ENCODE data around the gene CHKB. TPM values are rescaled to one million over a fixed set of nuclear protein-coding genes. Genes with fewer than 3 reads are reported as not detected.

CHKB gene
- total and polyA plus RNA-seq, 12 donors: 34.1 to 917 (median 95.3) TPM

- no peaks in the 10 kb centered on the region for H3K36me3 ChIP-seq (replicated peaks in 1 of 2)
- TF ChIP-seq CTCF (IDR thresholded peaks at IDR 0.05): no peak
- no peak for TF ChIP-seq POLR2A (IDR thresholded peaks at IDR 0.05)
- no peak for DNase-seq
- H3K4me3 ChIP-seq: peak overlapping the region in 1 of 4 donors; percentile 23
- no peak overlapping the region for H3K27ac ChIP-seq
- 37 to 50% (median 41%) methylated on average over 10 to 56 of the region's 56 CpGs for WGBS, 4 donors
- no peaks in the 10 kb centered on the region for H3K9me3 ChIP-seq (replicated peaks in 1 of 3)
- peaks cover 26% of the 10 kb centered on the region for H3K27me3 ChIP-seq
- peaks cover 0 to 12% of the 10 kb centered on the region in 2 donors for H3K4me1 ChIP-seq (replicated peaks in 1 of 2)
- intact Hi-C loops (cut with DNase I): no loop called here
Observed at GRCh38 chr22:50548040-50548920, 34.4 kb downstream of the CHKB start.

- no peaks in the 10 kb centered on the region for H3K9me3 ChIP-seq (replicated peaks in 1 of 3)
- 22 to 67% (median 25%) methylated on average over 5 to 35 of the region's 35 CpGs for WGBS, 4 donors
- H3K36me3 ChIP-seq (replicated peaks in 1 of 2): no peaks in the 10 kb centered on the region
- H3K27ac ChIP-seq: no peak overlapping the region
- H3K27me3 ChIP-seq: peaks cover 26% of the 10 kb centered on the region
- H3K4me3 ChIP-seq: no peak overlapping the region
- DNase-seq: no peak
- peaks cover 0 to 12% of the 10 kb centered on the region in 2 donors for H3K4me1 ChIP-seq (replicated peaks in 1 of 2)
- intact Hi-C loops (cut with DNase I): no loop called here
- no peak for TF ChIP-seq POLR2A (IDR thresholded peaks at IDR 0.05)
- no peak for TF ChIP-seq CTCF (IDR thresholded peaks at IDR 0.05)
Observed at GRCh38 chr22:50547263-50547985, 35.2 kb downstream of the CHKB start.

- TF ChIP-seq POLR2A (IDR thresholded peaks at IDR 0.05): no peak
- no peak for TF ChIP-seq CTCF (IDR thresholded peaks at IDR 0.05)
- no peak overlapping the region for H3K4me3 ChIP-seq
- no peak for DNase-seq
- H3K4me1 ChIP-seq (replicated peaks in 1 of 2): peaks cover 0 to 12% of the 10 kb centered on the region in 2 donors
- peaks cover 26% of the 10 kb centered on the region for H3K27me3 ChIP-seq
- H3K27ac ChIP-seq: no peak overlapping the region
- no peaks in the 10 kb centered on the region for H3K9me3 ChIP-seq (replicated peaks in 1 of 3)
- intact Hi-C loops (cut with DNase I): no loop called here
- H3K36me3 ChIP-seq (replicated peaks in 1 of 2): no peaks in the 10 kb centered on the region
- 45 to 100% (median 59%) methylated on average over 2 to 78 of the region's 78 CpGs for WGBS, 4 donors
Observed at GRCh38 chr22:50546326-50547262, 36.1 kb downstream of the CHKB start.

Data from adrenal gland (tissue), 12 donors.